Activated naive CD4-positive, alpha-beta T cell treated with Interleukin-2 at 50 U/mL for 16 hours (primary cell): ENCODE data around the gene KLHL28.

ENCODE experiments used
- DNase-seq: peaks from one replicate; pipeline ENCODE4 v3.0.0-alpha.2; 2020

Gene KLHL28

GRCh38 chr14:44961554-44962333 lies at the start of gene KLHL28, which contains the start of gene TOGARAM1:
Gene KLHL28 (minus strand): TSS chr14:44961947. CDS start chr14:44945928, 16,019 bp downstream.
Gene TOGARAM1 (plus strand): TSS chr14:44962190. CDS start chr14:44962422, 232 bp downstream.
- DNase-seq, result peak; percentile 96

- DNase-seq, result no peak
Observed at GRCh38 chr14:45003924-45004323, 42.2 kb upstream of the KLHL28 start.

- no peak for DNase-seq
Observed at GRCh38 chr14:44995770-44996294, 34.1 kb upstream of the KLHL28 start.

GRCh38 chr14:44995196-44995595 lies 33.4 kb upstream of the KLHL28 start:
- no peak for DNase-seq

- no peak for DNase-seq
Observed at GRCh38 chr14:44990533-44990932, 28.8 kb upstream of the KLHL28 start.

- no peak for DNase-seq
Observed at GRCh38 chr14:44989497-44990440, 28.0 kb upstream of the KLHL28 start.

GRCh38 chr14:44988694-44989093 lies 26.9 kb upstream of the KLHL28 start:
- DNase-seq, result no peak

- DNase-seq, result no peak
Observed at GRCh38 chr14:44982594-44982993, 20.8 kb upstream of the KLHL28 start.

- DNase-seq, result no peak
Observed at GRCh38 chr14:44981198-44981597, 19.5 kb upstream of the KLHL28 start.

- no peak for DNase-seq
Observed at GRCh38 chr14:44979740-44980356, 18.1 kb upstream of the KLHL28 start.

GRCh38 chr14:44979273-44979672 lies 17.5 kb upstream of the KLHL28 start:
- DNase-seq, result no peak

GRCh38 chr14:44971459-44971858 lies 9.7 kb upstream of the KLHL28 start:
- no peak for DNase-seq

GRCh38 chr14:44970907-44971306 lies 9.2 kb upstream of the KLHL28 start:
- DNase-seq, result no peak

- no peak for DNase-seq
Observed at GRCh38 chr14:44968714-44969113, 7.0 kb upstream of the KLHL28 start.

GRCh38 chr14:44966601-44967336 lies 5.0 kb upstream of the KLHL28 start:
- DNase-seq, result no peak

- DNase-seq, result no peak
Observed at GRCh38 chr14:44963775-44964380, 2.1 kb upstream of the KLHL28 start.

- no peak for DNase-seq
Observed at GRCh38 chr14:44963044-44963528, 1.3 kb upstream of the KLHL28 start.

GRCh38 chr14:44962334-44963043 lies 742 bp upstream of the KLHL28 start:
- DNase-seq, result no peak

GRCh38 chr14:44961151-44961553 lies 595 bp downstream of the KLHL28 start:
- peak; percentile 67 for DNase-seq

- DNase-seq, result no peak
Observed at GRCh38 chr14:44960646-44961045, 1.1 kb downstream of the KLHL28 start.

GRCh38 chr14:44960146-44960545 lies 1.6 kb downstream of the KLHL28 start:
- no peak for DNase-seq
